Effector memory CD4-positive, alpha-beta T cell (primary cell): ENCODE data around the gene STAMBP.
"Not testable (repeated sequence)": the region's sequence is repeated elsewhere in the genome, so short reads cannot be mapped to it uniquely, and the experiment has no call there.

Source experiments
- DNase-seq, 3 donors: peaks; one replicate each; pipeline ENCODE4 v3.0.0-alpha.2; 2020
- H3K27ac ChIP-seq: 2 replicates; pipeline ENCODE4 v1.7.0; 2013; ENCODE audit warnings: mild to moderate bottlenecking, low read length, moderate library complexity; ENCODE audit not compliant: insufficient read depth, poor library complexity, severe bottlenecking
- H3K27me3 ChIP-seq: replicated peaks from 2 replicates; pipeline ENCODE4 v1.7.0; 2013; ENCODE audit warnings: mild to moderate bottlenecking, low read length; ENCODE audit not compliant: insufficient read depth, control insufficient read depth, poor library complexity, severe bottlenecking
- H3K36me3 ChIP-seq: 2 replicates; pipeline ENCODE4 v1.7.0; 2013; ENCODE audit warnings: mild to moderate bottlenecking, low read length, moderate library complexity; ENCODE audit not compliant: control insufficient read depth, insufficient read depth
- H3K4me1 ChIP-seq: 2 replicates; pipeline ENCODE4 v1.7.0; 2013; ENCODE audit warnings: low read length, mild to moderate bottlenecking; ENCODE audit not compliant: control insufficient read depth, insufficient read depth, poor library complexity, severe bottlenecking
- H3K4me3 ChIP-seq: 2 replicates; pipeline ENCODE4 v1.7.0; 2013; ENCODE audit warnings: low read length, low read depth, mild to moderate bottlenecking; ENCODE audit not compliant: insufficient read depth, poor library complexity, severe bottlenecking
- H3K9me3 ChIP-seq: 2 replicates; pipeline ENCODE4 v1.7.0; 2013; ENCODE audit warnings: mild to moderate bottlenecking, low read length, moderate library complexity; ENCODE audit not compliant: control insufficient read depth

STAMBP gene

DNA sequence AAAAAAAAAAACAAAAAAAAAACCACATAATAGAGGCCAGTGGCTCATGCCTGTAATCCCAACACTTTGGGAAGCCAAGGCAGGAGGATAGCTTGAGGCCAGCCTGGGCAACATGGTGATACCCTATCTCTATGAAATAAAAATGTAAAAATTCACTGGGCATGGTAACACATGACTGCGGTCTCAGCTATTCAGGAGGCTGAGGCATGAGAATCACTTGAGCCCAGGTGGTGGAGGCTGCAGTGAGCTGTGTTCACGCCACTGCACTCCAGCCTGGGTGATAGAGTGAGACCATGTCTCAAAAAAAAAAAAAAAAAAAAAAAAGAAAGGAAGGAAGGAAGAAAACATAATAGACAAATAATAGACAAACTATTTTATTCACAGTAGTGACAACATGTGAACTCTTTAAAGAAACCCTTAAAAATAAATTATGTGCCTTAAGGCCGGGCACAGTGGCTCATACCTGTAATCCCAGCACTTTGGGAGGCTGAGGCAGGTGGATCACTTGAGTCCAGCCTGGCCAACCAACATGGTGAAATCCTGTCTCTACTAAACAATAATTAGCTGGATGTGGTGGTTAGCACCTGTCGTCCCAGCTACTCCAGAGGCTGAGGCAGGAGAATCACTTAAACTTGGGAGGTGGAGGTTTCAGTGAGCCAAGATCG lies 75.3 kb downstream of the STAMBP start:
- H3K36me3 ChIP-seq, DNase-seq, H3K27ac ChIP-seq, H3K4me3 ChIP-seq, H3K27me3 ChIP-seq, H3K9me3 ChIP-seq, H3K4me1 ChIP-seq: not testable (repeated sequence)

DNA sequence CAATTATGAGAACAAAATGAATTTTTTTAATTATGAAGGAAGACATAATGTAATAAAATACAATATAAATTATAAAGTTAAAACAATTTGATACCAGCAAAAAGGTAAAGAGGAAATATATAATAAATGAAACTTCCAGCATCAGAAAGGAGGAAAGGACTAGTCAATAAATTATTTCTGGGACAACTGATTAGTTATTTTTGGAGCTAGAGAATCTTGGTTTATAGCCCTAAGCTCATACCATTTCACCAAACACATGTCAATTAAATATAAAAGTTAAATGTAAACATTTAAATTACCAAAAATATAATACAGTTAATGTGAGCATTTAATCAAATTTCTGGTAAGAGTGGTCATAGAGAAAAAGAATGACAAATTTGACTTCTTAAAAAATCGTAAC lies 76.2 kb downstream of the STAMBP start:
- Histone ChIP-seq H3K27ac (no peak overlapping the region), H3K36me3 (no peaks in the 10 kb centered on the region), H3K9me3 (no peaks in the 10 kb centered on the region), H3K4me1 (peaks cover 3% of the 10 kb centered on the region), H3K27me3 (no peaks in the 10 kb centered on the region), H3K4me3 (no peak overlapping the region)
- no peak for DNase-seq

GRCh38 chr2:73906847-73907505 lies 78.2 kb downstream of the STAMBP start:
- Histone ChIP-seq H3K27ac (no peak overlapping the region), H3K9me3 (no peaks in the 10 kb centered on the region), H3K36me3 (no peaks in the 10 kb centered on the region), H3K4me3 (no peak overlapping the region), H3K27me3 (no peaks in the 10 kb centered on the region), H3K4me1 (peaks cover 3% of the 10 kb centered on the region)
- DNase-seq, result no peak

DNA sequence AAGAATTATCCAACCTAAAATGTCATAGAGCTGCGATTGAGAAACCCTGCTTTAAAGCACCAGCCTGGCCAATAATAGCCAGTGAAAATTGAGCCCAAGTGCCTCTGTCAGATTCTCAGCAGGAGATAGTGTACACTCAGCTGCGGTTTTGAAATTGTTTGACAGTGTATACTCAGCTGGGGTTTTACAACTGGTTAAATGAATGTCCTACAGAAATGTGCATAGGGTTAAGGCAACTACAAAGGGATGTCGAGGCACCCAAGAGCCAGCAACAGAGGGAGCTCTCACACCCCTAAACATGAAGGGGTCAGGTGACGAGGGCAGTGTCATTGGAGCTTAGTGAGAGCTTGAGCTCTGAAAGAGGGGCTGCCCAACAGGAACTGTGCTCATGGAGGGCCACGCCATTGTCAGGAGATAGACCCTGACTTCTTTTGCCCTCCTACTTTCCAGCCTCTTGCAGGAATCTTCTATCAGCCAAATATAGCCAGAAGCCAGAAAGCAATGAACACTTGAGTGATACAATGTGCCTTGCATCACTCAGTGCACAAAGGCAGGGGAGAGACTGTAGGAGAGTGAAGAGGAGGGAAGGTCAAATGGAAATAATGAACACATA lies 79.2 kb downstream of the STAMBP start:
- H3K4me3 ChIP-seq, result no peak overlapping the region
- H3K27ac ChIP-seq, result no peak overlapping the region
- no peaks in the 10 kb centered on the region for H3K9me3 ChIP-seq
- H3K4me1 ChIP-seq, result peaks cover 3% of the 10 kb centered on the region
- no peaks in the 10 kb centered on the region for H3K27me3 ChIP-seq
- DNase-seq, result peak in 2 of 3 donors; percentile 18 to 20
- H3K36me3 ChIP-seq, result no peaks in the 10 kb centered on the region

DNA sequence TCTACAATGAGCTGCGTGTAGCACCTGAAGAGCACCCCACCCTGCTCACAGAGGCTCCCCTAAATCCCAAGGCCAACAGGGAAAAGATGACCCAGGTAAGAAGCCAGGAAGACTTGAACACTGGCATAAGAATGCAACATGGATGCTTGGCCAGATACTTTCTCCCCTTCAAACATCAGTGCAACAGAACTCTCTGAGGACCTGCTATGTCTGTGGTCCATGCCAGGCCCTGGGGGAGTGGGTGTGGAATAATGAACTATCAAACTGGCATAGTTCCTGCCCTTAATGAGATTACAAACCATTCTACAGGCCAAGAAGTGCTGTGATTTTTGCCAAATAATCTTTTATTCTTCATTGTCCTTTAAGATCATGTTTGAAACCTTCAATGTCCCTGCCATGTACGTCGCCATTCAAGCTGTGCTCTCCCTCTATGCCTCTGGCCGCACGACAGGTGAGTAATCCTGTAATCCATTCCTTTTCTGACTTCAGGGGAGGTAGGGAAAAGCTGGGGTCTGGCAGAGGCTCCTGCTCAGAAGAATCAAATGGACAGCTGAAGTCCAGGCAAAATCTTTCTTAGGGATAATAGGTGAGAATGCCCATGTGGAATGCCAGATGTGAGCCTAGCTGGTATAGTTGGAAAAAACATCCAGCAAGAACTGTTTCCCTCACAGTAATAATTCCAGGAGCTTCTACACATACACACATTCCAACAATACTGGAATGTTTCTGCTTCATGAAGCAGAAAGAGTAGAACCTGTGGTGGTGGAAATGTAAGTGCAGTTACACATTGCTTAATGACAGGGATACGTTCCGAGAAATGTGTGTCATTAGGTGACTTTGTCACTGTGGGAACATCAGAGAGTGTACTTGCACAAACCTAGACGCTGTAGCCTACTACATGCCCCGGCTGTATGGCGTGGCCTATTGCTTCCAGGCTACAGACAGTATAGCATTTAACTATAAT lies 80.2 kb downstream of the STAMBP start:
- Histone ChIP-seq H3K4me3 (no peak overlapping the region), H3K4me1 (peaks cover 3% of the 10 kb centered on the region), H3K9me3 (no peaks in the 10 kb centered on the region), H3K36me3 (no peaks in the 10 kb centered on the region), H3K27me3 (no peaks in the 10 kb centered on the region), H3K27ac (no peak overlapping the region)
- no peak for DNase-seq

DNA sequence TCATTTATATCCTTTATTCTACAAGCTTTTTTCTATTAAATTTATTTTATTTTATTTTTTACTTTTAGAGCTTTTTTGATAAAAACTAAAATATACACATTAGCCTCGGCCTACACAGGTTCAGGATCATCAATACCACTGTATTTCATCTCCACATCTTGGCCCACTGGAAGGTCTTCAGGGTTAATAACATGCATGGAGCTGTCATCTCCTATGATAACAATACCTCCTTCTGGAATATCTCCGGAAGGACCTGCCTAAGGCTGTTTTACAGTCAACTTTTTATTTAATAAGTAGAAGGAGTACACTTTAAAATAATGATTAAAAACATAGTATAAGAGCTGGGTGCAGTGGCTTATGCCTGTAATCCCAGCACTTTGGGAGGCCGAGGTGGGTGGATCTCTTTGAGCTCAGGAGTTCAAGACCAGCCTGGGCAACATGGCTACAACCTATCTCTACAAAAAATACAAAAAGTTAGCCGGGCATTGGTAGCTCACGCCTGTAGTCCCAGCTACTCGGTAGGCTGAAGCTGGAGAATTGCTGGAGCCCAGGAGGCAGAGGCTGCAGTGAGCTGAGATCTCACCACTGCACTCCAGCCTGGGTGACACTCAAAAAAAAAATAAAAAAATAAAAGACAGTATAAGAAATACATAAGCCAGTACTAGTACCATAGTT lies 82.2 kb downstream of the STAMBP start:
- no peak for DNase-seq
- peaks cover 3% of the 10 kb centered on the region for H3K4me1 ChIP-seq
- no peak overlapping the region for H3K27ac ChIP-seq
- no peaks in the 10 kb centered on the region for H3K36me3 ChIP-seq
- no peaks in the 10 kb centered on the region for H3K9me3 ChIP-seq
- H3K27me3 ChIP-seq, result no peaks in the 10 kb centered on the region
- H3K4me3 ChIP-seq, result no peak overlapping the region

DNA sequence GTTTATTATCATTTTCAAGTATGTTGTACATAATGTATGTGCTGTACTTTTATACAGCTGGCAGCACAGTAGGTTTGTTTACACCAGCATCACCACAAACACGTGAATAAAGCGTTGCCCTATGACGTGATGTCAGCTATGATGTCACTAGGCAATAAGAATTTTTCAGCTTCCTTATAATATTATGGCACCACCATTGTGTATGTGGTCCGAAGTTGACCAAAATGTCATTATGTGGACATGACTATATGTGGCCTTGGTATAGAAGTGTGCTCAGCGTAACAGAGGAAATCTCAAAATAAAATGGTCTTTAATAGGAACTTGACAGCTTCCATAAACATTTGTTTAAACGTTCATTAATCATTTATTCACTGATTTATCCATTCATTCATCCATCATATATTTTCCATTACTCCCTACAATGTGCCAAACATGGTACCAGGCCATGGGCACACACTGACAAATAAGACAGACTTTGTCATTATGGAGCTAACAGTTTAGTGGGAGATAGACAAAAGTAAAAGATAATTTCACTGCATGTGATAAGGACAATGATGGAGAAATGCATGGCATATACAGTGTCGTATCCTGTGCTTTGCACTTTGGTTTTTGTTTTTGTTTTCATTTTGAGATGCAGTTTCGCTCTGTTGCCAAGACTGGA lies 82.9 kb downstream of the STAMBP start:
- Histone ChIP-seq H3K36me3 (no peaks in the 10 kb centered on the region), H3K9me3 (no peaks in the 10 kb centered on the region), H3K4me1 (peaks cover 3% of the 10 kb centered on the region), H3K27ac (no peak overlapping the region), H3K27me3 (no peaks in the 10 kb centered on the region), H3K4me3 (no peak overlapping the region)
- no peak for DNase-seq

DNA sequence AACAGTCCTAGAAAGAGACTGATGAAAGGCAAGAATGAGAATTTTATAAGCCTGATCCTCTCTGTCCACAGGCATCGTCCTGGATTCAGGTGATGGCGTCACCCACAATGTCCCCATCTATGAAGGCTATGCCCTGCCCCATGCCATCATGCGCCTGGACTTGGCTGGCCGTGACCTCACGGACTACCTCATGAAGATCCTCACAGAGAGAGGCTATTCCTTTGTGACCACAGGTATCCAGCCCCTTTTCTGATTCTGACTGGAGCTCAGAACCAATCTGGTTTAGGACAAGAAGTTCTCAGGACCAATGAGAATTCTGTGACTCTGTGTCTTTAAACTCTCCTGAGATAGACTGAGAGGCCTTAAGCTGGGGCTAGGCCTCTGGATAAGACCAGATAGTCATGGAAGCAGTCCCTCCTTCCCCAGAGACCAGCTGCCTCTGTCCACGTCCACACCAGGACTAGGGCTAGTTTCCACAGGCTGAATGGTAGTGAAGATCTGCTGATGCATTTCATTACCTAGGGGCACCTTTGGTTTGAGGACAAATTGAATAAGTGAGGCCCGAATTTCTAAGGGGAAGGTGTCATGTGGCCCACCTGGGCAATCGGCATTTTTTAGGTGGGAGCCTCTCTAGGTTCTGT lies 84.8 kb downstream of the STAMBP start:
- Histone ChIP-seq H3K27ac (no peak overlapping the region), H3K36me3 (no peaks in the 10 kb centered on the region), H3K4me3 (no peak overlapping the region), H3K27me3 (no peaks in the 10 kb centered on the region), H3K9me3 (no peaks in the 10 kb centered on the region), H3K4me1 (no peaks in the 10 kb centered on the region)
- DNase-seq, result no peak

- H3K4me1 ChIP-seq, result no peaks in the 10 kb centered on the region
- no peaks in the 10 kb centered on the region for H3K36me3 ChIP-seq
These were observed 85.9 kb downstream of the STAMBP start for GRCh38 chr2:73914667-73915066.

More at GRCh38 chr2:73914667-73915066, 85.9 kb downstream of the STAMBP start:
- Histone ChIP-seq H3K9me3 (no peaks in the 10 kb centered on the region), H3K27ac (no peak overlapping the region), H3K4me3 (no peak overlapping the region), H3K27me3 (no peaks in the 10 kb centered on the region)
- DNase-seq, result no peak
